ENCODE measurements around the gene ISM1. TPM values are rescaled to one million over a fixed set of nuclear protein-coding genes. Genes with fewer than 3 reads are reported as not detected.

Gene ISM1
- total and polyA plus RNA-seq, 2 donors (not counting 1 experiment from before 2014, with no cell fraction given), result 0.10 to 0.17 TPM

DNA sequence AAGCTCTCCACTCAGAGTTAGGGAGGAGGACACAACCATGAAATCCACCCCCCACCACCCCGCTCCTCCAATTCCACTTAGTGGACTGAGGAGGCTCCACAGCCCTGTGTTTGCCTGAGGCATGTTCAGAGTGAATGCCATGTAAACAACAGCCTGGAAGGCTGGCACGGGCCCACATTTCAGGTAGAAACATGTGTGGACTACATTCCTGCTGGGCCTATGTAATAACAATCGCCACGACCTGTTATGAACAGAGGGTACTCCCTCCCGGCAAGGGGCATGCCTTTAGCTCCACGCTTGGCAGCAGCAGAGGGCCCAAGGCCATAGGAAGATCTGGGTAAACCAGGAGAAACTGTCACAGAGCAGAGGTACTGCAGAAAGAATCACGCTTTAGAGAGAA is 65.5 kb downstream of the ISM1 start:
- H2AFZ ChIP-seq (ENCODE audit: low read length), result no peak overlapping the region
- DNase-seq (ENCODE audit: low read depth in 2 of 2), result no peak
- no peaks in the 10 kb centered on the region for H3K9me3 ChIP-seq (ENCODE audit: control insufficient read depth, insufficient read depth, low read depth, low read length)
- no peak overlapping the region for H3K4me3 ChIP-seq (replicated peaks in 1 of 4; ENCODE audit: control extremely low read depth in 1 of 4, insufficient read depth in 1 of 4, low read depth in 3 of 4, low read length in 4 of 4)
- no peaks in the 10 kb centered on the region for H3K4me1 ChIP-seq (ENCODE audit: control insufficient read depth, extremely low read depth, insufficient read depth, low read length)
- no peak for TF ChIP-seq EZH2 (IDR thresholded peaks at IDR 0.05; ENCODE audit: low read length, missing control alignments)
- TF ChIP-seq, protein P1, sequence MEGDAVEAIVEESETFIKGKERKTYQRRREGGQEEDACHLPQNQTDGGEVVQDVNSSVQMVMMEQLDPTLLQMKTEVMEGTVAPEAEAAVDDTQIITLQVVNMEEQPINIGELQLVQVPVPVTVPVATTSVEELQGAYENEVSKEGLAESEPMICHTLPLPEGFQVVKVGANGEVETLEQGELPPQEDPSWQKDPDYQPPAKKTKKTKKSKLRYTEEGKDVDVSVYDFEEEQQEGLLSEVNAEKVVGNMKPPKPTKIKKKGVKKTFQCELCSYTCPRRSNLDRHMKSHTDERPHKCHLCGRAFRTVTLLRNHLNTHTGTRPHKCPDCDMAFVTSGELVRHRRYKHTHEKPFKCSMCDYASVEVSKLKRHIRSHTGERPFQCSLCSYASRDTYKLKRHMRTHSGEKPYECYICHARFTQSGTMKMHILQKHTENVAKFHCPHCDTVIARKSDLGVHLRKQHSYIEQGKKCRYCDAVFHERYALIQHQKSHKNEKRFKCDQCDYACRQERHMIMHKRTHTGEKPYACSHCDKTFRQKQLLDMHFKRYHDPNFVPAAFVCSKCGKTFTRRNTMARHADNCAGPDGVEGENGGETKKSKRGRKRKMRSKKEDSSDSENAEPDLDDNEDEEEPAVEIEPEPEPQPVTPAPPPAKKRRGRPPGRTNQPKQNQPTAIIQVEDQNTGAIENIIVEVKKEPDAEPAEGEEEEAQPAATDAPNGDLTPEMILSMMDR (conservative IDR thresholded peaks at IDR 0.05 in 1 of 2, IDR thresholded peaks at IDR 0.05 in 1 of 2; ENCODE audit: low read depth in 1 of 2, low read length in 2 of 2), result no peak
- H3K27me3 ChIP-seq (ENCODE audit: control insufficient read depth, insufficient read depth, low read length), result no peaks in the 10 kb centered on the region
- H3K27ac ChIP-seq (ENCODE audit: insufficient read depth, low read length), result no peak overlapping the region
- no peaks in the 10 kb centered on the region for H3K36me3 ChIP-seq (ENCODE audit: control insufficient read depth, insufficient read depth, low read length)
- no peak overlapping the region for H3K4me2 ChIP-seq (ENCODE audit: extremely low read depth, insufficient read depth, low read length)
- H3K9ac ChIP-seq (ENCODE audit: insufficient read depth, low read length), result no peak overlapping the region
- no peaks in the 10 kb centered on the region for H4K20me1 ChIP-seq (ENCODE audit: control insufficient read depth, extremely low read depth, insufficient read depth, low read length)
- no peaks in the 10 kb centered on the region for H3K79me2 ChIP-seq (ENCODE audit: control insufficient read depth, insufficient read depth, low read length)

DNA sequence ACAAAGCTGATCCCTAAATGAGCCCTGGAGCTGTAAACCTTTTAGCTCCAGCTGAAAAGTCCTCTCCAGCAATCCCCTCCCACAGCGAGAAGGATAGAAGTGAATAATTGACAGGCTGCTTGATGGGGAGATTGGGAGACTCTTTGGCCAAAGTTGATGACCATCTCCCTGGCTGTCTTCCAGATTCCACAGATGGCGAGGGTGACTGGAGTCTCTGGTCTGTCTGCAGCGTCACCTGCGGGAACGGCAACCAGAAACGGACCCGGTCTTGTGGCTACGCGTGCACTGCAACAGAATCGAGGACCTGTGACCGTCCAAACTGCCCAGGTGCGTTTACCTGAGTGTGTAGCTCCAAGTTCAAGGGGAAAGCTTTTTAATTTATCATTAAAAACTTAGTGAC is 67.3 kb downstream of the ISM1 start:
- DNase-seq (ENCODE audit: low read depth in 2 of 2), result no peak
- Histone ChIP-seq H3K4me1 (ENCODE audit: control insufficient read depth, extremely low read depth, insufficient read depth, low read length) (no peaks in the 10 kb centered on the region), H3K36me3 (ENCODE audit: control insufficient read depth, insufficient read depth, low read length) (no peaks in the 10 kb centered on the region), H3K27ac (ENCODE audit: insufficient read depth, low read length) (no peak overlapping the region), H3K9me3 (ENCODE audit: control insufficient read depth, insufficient read depth, low read depth, low read length) (no peaks in the 10 kb centered on the region), H3K4me3 (replicated peaks in 1 of 4; ENCODE audit: control extremely low read depth in 1 of 4, insufficient read depth in 1 of 4, low read depth in 3 of 4, low read length in 4 of 4) (no peak overlapping the region), H3K9ac (ENCODE audit: insufficient read depth, low read length) (no peak overlapping the region), H2AFZ (ENCODE audit: low read length) (no peak overlapping the region), H3K27me3 (ENCODE audit: control insufficient read depth, insufficient read depth, low read length) (no peaks in the 10 kb centered on the region), H3K4me2 (ENCODE audit: extremely low read depth, insufficient read depth, low read length) (no peak overlapping the region), H3K79me2 (ENCODE audit: control insufficient read depth, insufficient read depth, low read length) (no peaks in the 10 kb centered on the region), H4K20me1 (ENCODE audit: control insufficient read depth, extremely low read depth, insufficient read depth, low read length) (no peaks in the 10 kb centered on the region)
- TF ChIP-seq, protein P1 (conservative IDR thresholded peaks at IDR 0.05 in 1 of 2, IDR thresholded peaks at IDR 0.05 in 1 of 2; ENCODE audit: low read depth in 1 of 2, low read length in 2 of 2), result no peak
- TF ChIP-seq EZH2 (IDR thresholded peaks at IDR 0.05; ENCODE audit: low read length, missing control alignments), result no peak

DNA sequence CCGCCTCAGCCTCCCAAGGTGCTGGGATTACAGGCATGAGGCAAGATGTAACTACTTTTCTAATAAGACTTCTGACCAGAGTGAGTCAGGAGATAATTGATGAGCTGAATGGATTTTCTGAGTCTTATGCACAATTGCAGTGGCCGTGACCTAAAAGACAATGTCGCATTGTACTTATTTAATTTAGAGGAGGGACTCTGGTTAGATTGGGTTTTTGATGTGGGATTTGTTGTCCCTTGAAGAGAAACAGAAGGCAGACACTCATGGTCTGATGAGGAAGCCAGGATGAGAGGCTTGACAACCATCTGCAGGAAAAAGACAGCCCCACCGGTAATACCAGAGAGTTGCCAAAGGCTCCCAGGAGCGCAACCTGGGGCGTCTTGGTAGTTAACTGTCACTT is 68.0 kb downstream of the ISM1 start:
- TF ChIP-seq EZH2 (IDR thresholded peaks at IDR 0.05; ENCODE audit: low read length, missing control alignments), result no peak
- TF ChIP-seq, protein P1 (conservative IDR thresholded peaks at IDR 0.05 in 1 of 2, IDR thresholded peaks at IDR 0.05 in 1 of 2; ENCODE audit: low read depth in 1 of 2, low read length in 2 of 2), result no peak
- no peaks in the 10 kb centered on the region for H3K9me3 ChIP-seq (ENCODE audit: control insufficient read depth, insufficient read depth, low read depth, low read length)

More for the DNA sequence above, 68.0 kb downstream of the ISM1 start:
- H3K79me2 ChIP-seq (ENCODE audit: control insufficient read depth, insufficient read depth, low read length), result no peaks in the 10 kb centered on the region
- no peak overlapping the region for H3K4me3 ChIP-seq (replicated peaks in 1 of 4; ENCODE audit: control extremely low read depth in 1 of 4, insufficient read depth in 1 of 4, low read depth in 3 of 4, low read length in 4 of 4)
- H3K36me3 ChIP-seq (ENCODE audit: control insufficient read depth, insufficient read depth, low read length), result no peaks in the 10 kb centered on the region
- no peaks in the 10 kb centered on the region for H4K20me1 ChIP-seq (ENCODE audit: control insufficient read depth, extremely low read depth, insufficient read depth, low read length)
- no peak overlapping the region for H3K4me2 ChIP-seq (ENCODE audit: extremely low read depth, insufficient read depth, low read length)
- H3K4me1 ChIP-seq (ENCODE audit: control insufficient read depth, extremely low read depth, insufficient read depth, low read length), result no peaks in the 10 kb centered on the region
- no peak overlapping the region for H3K9ac ChIP-seq (ENCODE audit: insufficient read depth, low read length)
- DNase-seq (ENCODE audit: low read depth in 2 of 2), result no peak
- no peaks in the 10 kb centered on the region for H3K27me3 ChIP-seq (ENCODE audit: control insufficient read depth, insufficient read depth, low read length)
- no peak overlapping the region for H2AFZ ChIP-seq (ENCODE audit: low read length)
- no peak overlapping the region for H3K27ac ChIP-seq (ENCODE audit: insufficient read depth, low read length)
